Measurements from ENCODE around the gene LRTM2.

DNA sequence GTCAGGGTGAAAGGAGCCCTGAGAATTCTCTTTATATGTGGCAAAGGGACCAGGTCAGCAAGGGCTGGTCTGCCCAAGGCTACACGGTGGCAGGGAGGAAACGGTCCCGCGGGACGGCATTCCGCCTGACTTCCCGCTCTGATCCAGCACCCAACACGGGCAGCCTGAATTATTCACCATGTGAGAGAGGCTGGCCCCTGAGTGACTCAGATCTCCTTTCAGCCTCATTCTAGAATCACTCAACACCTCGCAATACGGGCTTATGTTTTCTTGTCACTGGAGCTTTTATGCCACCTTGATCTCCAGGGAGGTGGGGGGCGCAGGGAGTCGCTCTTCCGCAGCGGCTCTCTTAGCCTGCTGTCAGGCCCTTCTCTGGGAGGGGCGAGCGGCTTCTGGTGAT is 8.5 kb downstream of the LRTM2 start:
- TF ChIP-seq, protein P1, sequence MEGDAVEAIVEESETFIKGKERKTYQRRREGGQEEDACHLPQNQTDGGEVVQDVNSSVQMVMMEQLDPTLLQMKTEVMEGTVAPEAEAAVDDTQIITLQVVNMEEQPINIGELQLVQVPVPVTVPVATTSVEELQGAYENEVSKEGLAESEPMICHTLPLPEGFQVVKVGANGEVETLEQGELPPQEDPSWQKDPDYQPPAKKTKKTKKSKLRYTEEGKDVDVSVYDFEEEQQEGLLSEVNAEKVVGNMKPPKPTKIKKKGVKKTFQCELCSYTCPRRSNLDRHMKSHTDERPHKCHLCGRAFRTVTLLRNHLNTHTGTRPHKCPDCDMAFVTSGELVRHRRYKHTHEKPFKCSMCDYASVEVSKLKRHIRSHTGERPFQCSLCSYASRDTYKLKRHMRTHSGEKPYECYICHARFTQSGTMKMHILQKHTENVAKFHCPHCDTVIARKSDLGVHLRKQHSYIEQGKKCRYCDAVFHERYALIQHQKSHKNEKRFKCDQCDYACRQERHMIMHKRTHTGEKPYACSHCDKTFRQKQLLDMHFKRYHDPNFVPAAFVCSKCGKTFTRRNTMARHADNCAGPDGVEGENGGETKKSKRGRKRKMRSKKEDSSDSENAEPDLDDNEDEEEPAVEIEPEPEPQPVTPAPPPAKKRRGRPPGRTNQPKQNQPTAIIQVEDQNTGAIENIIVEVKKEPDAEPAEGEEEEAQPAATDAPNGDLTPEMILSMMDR (IDR thresholded peaks at IDR 0.05), result no peak
- no peak for TF ChIP-seq POLR2A (IDR thresholded peaks at IDR 0.05)

All from body of pancreas (tissue), 4 donors.